ENCODE results near the gene RYR1.

RYR1 gene

GRCh38 chr19:38433268-38433733 is at the start of gene RYR1:
TSS of gene RYR1 (plus strand) at chr19:38433691. CDS start at chr19:38433830, 139 bp downstream.
- DNase-seq (ENCODE audit: low spot score) = no peak

- no peak for DNase-seq (ENCODE audit: low spot score)
These were observed 49.7 kb upstream of the RYR1 start for GRCh38 chr19:38383743-38384142.

- DNase-seq (ENCODE audit: low spot score) = peak; percentile 73
These were observed 49.1 kb upstream of the RYR1 start for GRCh38 chr19:38384209-38385027.

- no peak for DNase-seq (ENCODE audit: low spot score)
These were observed 48.3 kb upstream of the RYR1 start for GRCh38 chr19:38385057-38385803.

GRCh38 chr19:38385804-38386257 is 47.7 kb upstream of the RYR1 start:
- DNase-seq (ENCODE audit: low spot score) = no peak

GRCh38 chr19:38386300-38386970 is 47.1 kb upstream of the RYR1 start:
- DNase-seq (ENCODE audit: low spot score) = no peak

GRCh38 chr19:38386971-38387549 is 46.4 kb upstream of the RYR1 start:
- DNase-seq (ENCODE audit: low spot score) = no peak

GRCh38 chr19:38387550-38388348 is 45.7 kb upstream of the RYR1 start, which contains the start of gene GGN:
TSS of gene GGN (minus strand) at chr19:38388034. CDS start at chr19:38387261, 773 bp downstream.
- peak; percentile 99 for DNase-seq (ENCODE audit: low spot score)

- DNase-seq (ENCODE audit: low spot score) = peak; percentile 78
These were observed 45.0 kb upstream of the RYR1 start, which contains the start of gene SPRED3 for GRCh38 chr19:38388349-38389100. TSS of gene SPRED3 (plus strand) at chr19:38388697. CDS start at chr19:38390303, 1,606 bp downstream.

GRCh38 chr19:38389101-38389925 is 44.2 kb upstream of the RYR1 start:
- DNase-seq (ENCODE audit: low spot score) = no peak

GRCh38 chr19:38389957-38390924 is 43.2 kb upstream of the RYR1 start:
- DNase-seq (ENCODE audit: low spot score) = no peak

- DNase-seq (ENCODE audit: low spot score) = no peak
These were observed 41.5 kb upstream of the RYR1 start for GRCh38 chr19:38391911-38392464.

GRCh38 chr19:38392707-38393308 is 40.7 kb upstream of the RYR1 start:
- peak; percentile 75 for DNase-seq (ENCODE audit: low spot score)

- DNase-seq (ENCODE audit: low spot score) = no peak
These were observed 39.0 kb upstream of the RYR1 start for GRCh38 chr19:38394488-38394887.

GRCh38 chr19:38395381-38396114 is 37.9 kb upstream of the RYR1 start:
- DNase-seq (ENCODE audit: low spot score) = no peak

- DNase-seq (ENCODE audit: low spot score) = no peak
These were observed 34.4 kb upstream of the RYR1 start for GRCh38 chr19:38399081-38399480.

GRCh38 chr19:38399537-38399936 is 34.0 kb upstream of the RYR1 start:
- no peak for DNase-seq (ENCODE audit: low spot score)

All from HuH-7 (cell line).